Measurements from ENCODE around the gene JAG1.
A peak's percentile ranks its signal among the peaks of the same experiment; 100 is the strongest.

The JAG1 gene

DNA sequence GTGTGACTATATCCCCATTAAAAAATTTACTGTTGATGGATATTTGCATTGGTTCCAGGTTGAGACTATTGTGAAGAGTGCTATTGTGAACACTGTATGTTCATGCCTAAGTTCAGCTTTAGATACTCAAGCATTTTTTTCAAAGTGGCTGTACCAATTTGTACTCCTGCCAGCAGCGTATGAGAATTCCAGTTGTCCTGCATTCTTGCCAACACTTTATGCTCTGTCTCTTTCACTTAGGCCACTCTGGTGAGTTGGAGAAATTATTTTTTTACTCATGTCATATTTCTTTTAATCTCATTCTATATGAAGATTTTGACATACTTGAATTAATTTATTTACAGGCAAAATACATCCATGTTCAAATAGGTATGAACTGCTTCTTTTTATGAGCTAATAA, 76.2 kb downstream of the JAG1 start:
- DNase-seq (ENCODE audit: low read depth) = no peak
- no peak overlapping the region for H3K4me3 ChIP-seq (ENCODE audit: low read depth, low read length)
- TF ChIP-seq, protein P1, sequence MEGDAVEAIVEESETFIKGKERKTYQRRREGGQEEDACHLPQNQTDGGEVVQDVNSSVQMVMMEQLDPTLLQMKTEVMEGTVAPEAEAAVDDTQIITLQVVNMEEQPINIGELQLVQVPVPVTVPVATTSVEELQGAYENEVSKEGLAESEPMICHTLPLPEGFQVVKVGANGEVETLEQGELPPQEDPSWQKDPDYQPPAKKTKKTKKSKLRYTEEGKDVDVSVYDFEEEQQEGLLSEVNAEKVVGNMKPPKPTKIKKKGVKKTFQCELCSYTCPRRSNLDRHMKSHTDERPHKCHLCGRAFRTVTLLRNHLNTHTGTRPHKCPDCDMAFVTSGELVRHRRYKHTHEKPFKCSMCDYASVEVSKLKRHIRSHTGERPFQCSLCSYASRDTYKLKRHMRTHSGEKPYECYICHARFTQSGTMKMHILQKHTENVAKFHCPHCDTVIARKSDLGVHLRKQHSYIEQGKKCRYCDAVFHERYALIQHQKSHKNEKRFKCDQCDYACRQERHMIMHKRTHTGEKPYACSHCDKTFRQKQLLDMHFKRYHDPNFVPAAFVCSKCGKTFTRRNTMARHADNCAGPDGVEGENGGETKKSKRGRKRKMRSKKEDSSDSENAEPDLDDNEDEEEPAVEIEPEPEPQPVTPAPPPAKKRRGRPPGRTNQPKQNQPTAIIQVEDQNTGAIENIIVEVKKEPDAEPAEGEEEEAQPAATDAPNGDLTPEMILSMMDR (IDR thresholded peaks at IDR 0.05; ENCODE audit: low read depth, low read length) = no peak
- TF ChIP-seq MYC (IDR thresholded peaks at IDR 0.05; ENCODE audit: low read depth, low read length) (no peak), POLR2A (IDR thresholded peaks at IDR 0.05; ENCODE audit: extremely low read depth, insufficient read length) (no peak)
- TF ChIP-seq, protein P2, sequence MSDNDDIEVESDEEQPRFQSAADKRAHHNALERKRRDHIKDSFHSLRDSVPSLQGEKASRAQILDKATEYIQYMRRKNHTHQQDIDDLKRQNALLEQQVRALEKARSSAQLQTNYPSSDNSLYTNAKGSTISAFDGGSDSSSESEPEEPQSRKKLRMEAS (IDR thresholded peaks at IDR 0.05; ENCODE audit: low read depth, low read length) = no peak

DNA sequence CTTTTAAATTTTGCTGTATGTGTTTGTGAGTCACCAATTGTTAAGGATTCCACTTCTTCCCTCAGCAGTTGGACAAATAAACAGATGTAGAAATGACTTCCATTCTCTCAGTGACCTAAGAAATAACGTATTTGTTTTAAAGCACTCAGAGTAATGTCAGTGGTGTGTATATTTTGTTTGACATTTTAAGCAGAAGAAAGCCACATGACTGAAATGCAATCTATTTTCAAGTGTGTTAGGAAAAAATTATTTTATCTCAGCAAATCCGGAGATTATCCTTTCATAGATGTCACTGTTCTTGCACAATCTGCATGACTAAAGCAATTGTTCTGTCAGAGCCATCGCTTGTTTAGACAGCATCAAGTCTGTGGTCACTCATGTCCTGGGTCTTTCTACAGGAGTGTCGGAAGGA, 77.1 kb downstream of the JAG1 start:
- TF ChIP-seq POLR2A (IDR thresholded peaks at IDR 0.05; ENCODE audit: extremely low read depth, insufficient read length) (no peak), MYC (IDR thresholded peaks at IDR 0.05; ENCODE audit: low read depth, low read length) (no peak)
- TF ChIP-seq, protein P2 (IDR thresholded peaks at IDR 0.05; ENCODE audit: low read depth, low read length) = no peak
- TF ChIP-seq, protein P1 (IDR thresholded peaks at IDR 0.05; ENCODE audit: low read depth, low read length) = no peak
- H3K4me3 ChIP-seq (ENCODE audit: low read depth, low read length) = no peak overlapping the region
- peak; percentile 32 for DNase-seq (ENCODE audit: low read depth)

DNA sequence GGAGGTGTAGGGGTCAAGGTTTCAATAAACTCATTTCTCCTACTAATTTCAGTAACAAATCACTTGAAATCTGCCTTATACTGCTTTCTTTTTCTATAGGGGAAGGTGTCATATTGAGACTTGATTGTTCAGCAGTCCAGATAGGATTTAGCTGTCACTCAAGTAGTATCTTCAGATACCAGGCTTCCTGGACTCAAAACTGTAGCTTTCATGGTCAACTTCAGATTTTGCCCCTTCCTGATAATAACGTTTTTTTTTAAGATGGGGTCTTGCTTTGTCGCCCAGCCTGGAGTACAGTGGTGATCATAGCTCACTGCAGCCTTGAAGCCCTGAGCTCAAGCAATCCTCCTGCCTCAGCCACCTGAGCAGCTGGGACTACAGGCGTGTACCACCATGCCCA, 77.8 kb downstream of the JAG1 start:
- TF ChIP-seq, protein P2 (IDR thresholded peaks at IDR 0.05; ENCODE audit: low read depth, low read length) = no peak
- TF ChIP-seq POLR2A (IDR thresholded peaks at IDR 0.05; ENCODE audit: extremely low read depth, insufficient read length) (no peak), MYC (IDR thresholded peaks at IDR 0.05; ENCODE audit: low read depth, low read length) (no peak)
- TF ChIP-seq, protein P1 (IDR thresholded peaks at IDR 0.05; ENCODE audit: low read depth, low read length) = no peak
- H3K4me3 ChIP-seq (ENCODE audit: low read depth, low read length) = no peak overlapping the region
- no peak for DNase-seq (ENCODE audit: low read depth)

DNA sequence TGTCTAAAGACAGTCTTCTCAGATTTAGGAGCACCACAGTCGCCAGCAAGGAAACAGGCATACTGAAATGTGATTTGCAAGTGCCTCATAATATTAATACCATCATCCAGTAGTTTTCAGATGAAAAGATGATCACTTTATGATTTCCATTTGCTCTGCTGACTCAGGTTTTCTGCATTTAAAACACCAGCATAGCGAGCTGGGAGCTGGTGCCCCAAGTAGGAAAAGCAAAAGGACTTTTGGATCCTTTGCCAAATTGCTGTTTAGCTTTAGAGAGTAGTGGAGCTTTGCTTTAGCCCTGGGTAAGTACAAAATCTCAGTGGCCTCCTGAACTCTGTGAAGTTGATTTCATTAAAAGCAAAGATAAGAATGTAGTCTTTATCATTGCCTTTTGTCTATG, 78.5 kb downstream of the JAG1 start:
- DNase-seq (ENCODE audit: low read depth) = no peak
- TF ChIP-seq, protein P1 (IDR thresholded peaks at IDR 0.05; ENCODE audit: low read depth, low read length) = no peak
- TF ChIP-seq POLR2A (IDR thresholded peaks at IDR 0.05; ENCODE audit: extremely low read depth, insufficient read length) = no peak
- TF ChIP-seq MYC (IDR thresholded peaks at IDR 0.05; ENCODE audit: low read depth, low read length) = no peak
- TF ChIP-seq, protein P2 (IDR thresholded peaks at IDR 0.05; ENCODE audit: low read depth, low read length) = no peak
- no peak overlapping the region for H3K4me3 ChIP-seq (ENCODE audit: low read depth, low read length)

DNA sequence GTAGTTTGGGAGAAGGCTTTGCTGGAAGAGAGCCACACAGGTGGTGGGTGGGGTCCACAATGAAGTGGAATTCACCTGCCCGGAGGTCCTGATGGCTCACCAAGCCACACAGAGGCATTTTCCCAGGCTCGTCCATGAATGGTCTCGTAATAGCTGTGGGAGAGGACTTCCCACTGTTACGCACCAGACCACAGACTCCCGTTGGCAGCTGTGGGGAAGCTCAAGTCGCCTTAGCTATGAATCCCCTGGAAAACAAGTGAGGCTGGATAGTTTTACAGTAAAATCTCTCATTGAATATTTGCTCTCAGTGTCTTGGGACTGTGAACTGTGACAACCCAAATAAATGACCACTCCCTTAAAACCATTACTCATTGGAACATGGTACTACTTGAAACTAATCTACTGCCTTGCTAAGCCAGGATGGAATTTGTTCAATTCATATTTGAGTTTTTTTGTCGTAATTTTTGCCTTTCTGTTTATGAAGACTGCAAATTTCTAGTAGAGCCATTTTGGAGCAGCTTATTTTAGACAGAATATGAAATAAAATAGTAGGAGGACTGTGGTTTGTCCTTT, 79.4 kb downstream of the JAG1 start:
- TF ChIP-seq POLR2A (IDR thresholded peaks at IDR 0.05; ENCODE audit: extremely low read depth, insufficient read length) (no peak), MYC (IDR thresholded peaks at IDR 0.05; ENCODE audit: low read depth, low read length) (no peak)
- TF ChIP-seq, protein P2 (IDR thresholded peaks at IDR 0.05; ENCODE audit: low read depth, low read length) = no peak
- DNase-seq (ENCODE audit: low read depth) = peak; percentile 29

DNA sequence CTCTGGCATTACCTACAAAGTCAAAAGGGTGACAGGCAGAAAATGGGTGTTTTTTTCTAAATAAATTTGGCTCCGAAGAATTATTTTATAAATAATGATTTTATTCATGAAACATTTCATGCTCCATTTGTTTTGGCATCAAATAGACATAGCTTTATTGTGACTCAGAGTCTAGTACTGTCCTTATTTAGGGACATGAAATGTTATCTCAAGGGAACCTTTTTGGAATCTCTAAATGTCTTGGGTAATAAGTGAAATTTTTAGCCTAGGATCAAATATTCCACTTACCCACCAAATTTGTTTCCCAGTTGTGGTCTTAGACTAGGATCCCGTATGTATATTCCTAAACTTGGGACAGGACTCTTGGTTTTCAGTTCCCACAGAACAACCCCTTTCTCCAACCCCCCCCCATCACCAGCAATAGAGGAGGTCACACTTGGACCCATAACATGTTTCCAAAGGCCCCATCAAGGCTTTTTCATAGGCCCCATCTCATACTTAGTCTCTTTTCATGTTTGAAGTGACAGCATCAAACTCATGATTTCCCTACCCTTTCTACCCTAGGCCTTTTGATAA, 81.8 kb downstream of the JAG1 start:
- DNase-seq (ENCODE audit: low read depth) = no peak
- no peak overlapping the region for H3K4me3 ChIP-seq (ENCODE audit: low read depth, low read length)

More for the DNA sequence above, 79.4 kb downstream of the JAG1 start:
- H3K4me3 ChIP-seq (ENCODE audit: low read depth, low read length) = no peak overlapping the region

More for the DNA sequence above, 81.8 kb downstream of the JAG1 start:
- TF ChIP-seq POLR2A (IDR thresholded peaks at IDR 0.05; ENCODE audit: extremely low read depth, insufficient read length) (no peak), MYC (IDR thresholded peaks at IDR 0.05; ENCODE audit: low read depth, low read length) (no peak)
- TF ChIP-seq, protein P1 (IDR thresholded peaks at IDR 0.05; ENCODE audit: low read depth, low read length) = no peak
- TF ChIP-seq, protein P2 (IDR thresholded peaks at IDR 0.05; ENCODE audit: low read depth, low read length) = no peak

All from NB4 (cell line).